ENCODE results near the gene AIFM3. TPM values are rescaled to one million over a fixed set of nuclear protein-coding genes. Genes with fewer than 3 reads are reported as not detected.

Gene AIFM3
- total RNA-seq: under 0.01 TPM

- no peak within 1 kb of the TSS for H3K4me3 ChIP-seq (ENCODE audit: low read length in 3 of 3)
- no peaks in the 10 kb centered on the region for H3K36me3 ChIP-seq (ENCODE audit: control insufficient read depth in 3 of 3, insufficient read depth in 3 of 3, low read length in 3 of 3)
- no peak within 1 kb of the TSS for H3K27ac ChIP-seq (ENCODE audit: low read depth, low read length)
- peaks cover 0 to 5% (median 3%) of the 10 kb centered on the region in 3 donors for H3K4me1 ChIP-seq (ENCODE audit: control insufficient read depth in 3 of 3, insufficient read depth in 3 of 3, low read length in 3 of 3)
- no peak within 1 kb of the TSS for H3K9ac ChIP-seq (ENCODE audit: low read depth in 1 of 3, low read length in 3 of 3)
- H3K9me3 ChIP-seq (ENCODE audit: control insufficient read depth in 3 of 3, low read length in 3 of 3): no peaks in the 10 kb centered on the region
- peaks cover 21 to 30% (median 26%) of the 10 kb centered on the region in 3 donors for H3K27me3 ChIP-seq (ENCODE audit: control insufficient read depth in 3 of 3, insufficient read depth in 3 of 3, low read length in 3 of 3)
Measured at GRCh38 chr22:20966883-20967696, at the start of gene AIFM3. Gene AIFM3 (plus strand): TSS chr22:20967255. CDS start chr22:20967945, 690 bp downstream.

GRCh38 chr22:20918663-20919218 is 48.3 kb upstream of the AIFM3 start:
- Histone ChIP-seq H3K4me3 (ENCODE audit: low read length in 3 of 3) (peak overlapping the region; percentile 79 to 96 (median 95)), H3K36me3 (ENCODE audit: control insufficient read depth in 3 of 3, insufficient read depth in 3 of 3, low read length in 3 of 3) (peaks cover 0 to 3% (median 0%) of the 10 kb centered on the region in 3 donors), H3K27ac (ENCODE audit: low read depth, low read length) (peak overlapping the region; percentile 90), H3K27me3 (ENCODE audit: control insufficient read depth in 3 of 3, insufficient read depth in 3 of 3, low read length in 3 of 3) (no peaks in the 10 kb centered on the region), H3K9me3 (ENCODE audit: control insufficient read depth in 3 of 3, low read length in 3 of 3) (no peaks in the 10 kb centered on the region), H3K4me1 (ENCODE audit: control insufficient read depth in 3 of 3, insufficient read depth in 3 of 3, low read length in 3 of 3) (peaks cover 12 to 25% (median 17%) of the 10 kb centered on the region in 3 donors), H3K9ac (ENCODE audit: low read depth in 1 of 3, low read length in 3 of 3) (peak overlapping the region; percentile 37 to 96 (median 88))

GRCh38 chr22:20919718-20920117 is 47.3 kb upstream of the AIFM3 start:
- Histone ChIP-seq H3K4me1 (ENCODE audit: control insufficient read depth in 3 of 3, insufficient read depth in 3 of 3, low read length in 3 of 3) (peaks cover 12 to 25% (median 17%) of the 10 kb centered on the region in 3 donors), H3K9ac (ENCODE audit: low read depth in 1 of 3, low read length in 3 of 3) (peak overlapping the region in 2 of 3 donors; percentile 50 to 74), H3K27me3 (ENCODE audit: control insufficient read depth in 3 of 3, insufficient read depth in 3 of 3, low read length in 3 of 3) (no peaks in the 10 kb centered on the region), H3K4me3 (ENCODE audit: low read length in 3 of 3) (peak overlapping the region; percentile 62 to 95 (median 79)), H3K9me3 (ENCODE audit: control insufficient read depth in 3 of 3, low read length in 3 of 3) (no peaks in the 10 kb centered on the region), H3K36me3 (ENCODE audit: control insufficient read depth in 3 of 3, insufficient read depth in 3 of 3, low read length in 3 of 3) (peaks cover 0 to 3% (median 0%) of the 10 kb centered on the region in 3 donors), H3K27ac (ENCODE audit: low read depth, low read length) (no peak overlapping the region)

- Histone ChIP-seq H3K36me3 (ENCODE audit: control insufficient read depth in 3 of 3, insufficient read depth in 3 of 3, low read length in 3 of 3) (peaks cover 0 to 3% (median 0%) of the 10 kb centered on the region in 3 donors), H3K4me1 (ENCODE audit: control insufficient read depth in 3 of 3, insufficient read depth in 3 of 3, low read length in 3 of 3) (peaks cover 14 to 29% (median 17%) of the 10 kb centered on the region in 3 donors), H3K27ac (ENCODE audit: low read depth, low read length) (no peak overlapping the region), H3K9me3 (ENCODE audit: control insufficient read depth in 3 of 3, low read length in 3 of 3) (no peaks in the 10 kb centered on the region), H3K27me3 (ENCODE audit: control insufficient read depth in 3 of 3, insufficient read depth in 3 of 3, low read length in 3 of 3) (no peaks in the 10 kb centered on the region), H3K4me3 (ENCODE audit: low read length in 3 of 3) (peak overlapping the region; percentile 3 to 79 (median 77)), H3K9ac (ENCODE audit: low read depth in 1 of 3, low read length in 3 of 3) (peak overlapping the region in 2 of 3 donors; percentile 1 to 47)
Measured at GRCh38 chr22:20920881-20921203, 46.2 kb upstream of the AIFM3 start.

GRCh38 chr22:20922141-20922751 is 44.8 kb upstream of the AIFM3 start:
- H3K27me3 ChIP-seq (ENCODE audit: control insufficient read depth in 3 of 3, insufficient read depth in 3 of 3, low read length in 3 of 3): no peaks in the 10 kb centered on the region
- H3K4me1 ChIP-seq (ENCODE audit: control insufficient read depth in 3 of 3, insufficient read depth in 3 of 3, low read length in 3 of 3): peaks cover 16 to 24% (median 19%) of the 10 kb centered on the region in 3 donors
- no peaks in the 10 kb centered on the region for H3K9me3 ChIP-seq (ENCODE audit: control insufficient read depth in 3 of 3, low read length in 3 of 3)
- H3K36me3 ChIP-seq (ENCODE audit: control insufficient read depth in 3 of 3, insufficient read depth in 3 of 3, low read length in 3 of 3): peaks cover 0 to 3% (median 0%) of the 10 kb centered on the region in 3 donors
- no peak overlapping the region for H3K27ac ChIP-seq (ENCODE audit: low read depth, low read length)
- H3K4me3 ChIP-seq (ENCODE audit: low read length in 3 of 3): no peak overlapping the region
- no peak overlapping the region for H3K9ac ChIP-seq (ENCODE audit: low read depth in 1 of 3, low read length in 3 of 3)

GRCh38 chr22:20926243-20926642 is 40.8 kb upstream of the AIFM3 start:
- Histone ChIP-seq H3K9me3 (ENCODE audit: control insufficient read depth in 3 of 3, low read length in 3 of 3) (no peaks in the 10 kb centered on the region), H3K9ac (ENCODE audit: low read depth in 1 of 3, low read length in 3 of 3) (no peak overlapping the region), H3K4me3 (ENCODE audit: low read length in 3 of 3) (no peak overlapping the region), H3K4me1 (ENCODE audit: control insufficient read depth in 3 of 3, insufficient read depth in 3 of 3, low read length in 3 of 3) (peaks cover 7 to 16% (median 8%) of the 10 kb centered on the region in 3 donors), H3K36me3 (ENCODE audit: control insufficient read depth in 3 of 3, insufficient read depth in 3 of 3, low read length in 3 of 3) (no peaks in the 10 kb centered on the region), H3K27ac (ENCODE audit: low read depth, low read length) (no peak overlapping the region), H3K27me3 (ENCODE audit: control insufficient read depth in 3 of 3, insufficient read depth in 3 of 3, low read length in 3 of 3) (no peaks in the 10 kb centered on the region)

GRCh38 chr22:20927940-20928572 is 39.0 kb upstream of the AIFM3 start:
- Histone ChIP-seq H3K27ac (ENCODE audit: low read depth, low read length) (no peak overlapping the region), H3K36me3 (ENCODE audit: control insufficient read depth in 3 of 3, insufficient read depth in 3 of 3, low read length in 3 of 3) (no peaks in the 10 kb centered on the region), H3K9me3 (ENCODE audit: control insufficient read depth in 3 of 3, low read length in 3 of 3) (no peaks in the 10 kb centered on the region), H3K4me3 (ENCODE audit: low read length in 3 of 3) (no peak overlapping the region), H3K27me3 (ENCODE audit: control insufficient read depth in 3 of 3, insufficient read depth in 3 of 3, low read length in 3 of 3) (no peaks in the 10 kb centered on the region), H3K4me1 (ENCODE audit: control insufficient read depth in 3 of 3, insufficient read depth in 3 of 3, low read length in 3 of 3) (peaks cover 4 to 7% (median 7%) of the 10 kb centered on the region in 3 donors), H3K9ac (ENCODE audit: low read depth in 1 of 3, low read length in 3 of 3) (no peak overlapping the region)

GRCh38 chr22:20928573-20928967 is 38.5 kb upstream of the AIFM3 start:
- H3K4me1 ChIP-seq (ENCODE audit: control insufficient read depth in 3 of 3, insufficient read depth in 3 of 3, low read length in 3 of 3): peaks cover 4 to 7% (median 7%) of the 10 kb centered on the region in 3 donors
- no peaks in the 10 kb centered on the region for H3K36me3 ChIP-seq (ENCODE audit: control insufficient read depth in 3 of 3, insufficient read depth in 3 of 3, low read length in 3 of 3)
- H3K9me3 ChIP-seq (ENCODE audit: control insufficient read depth in 3 of 3, low read length in 3 of 3): no peaks in the 10 kb centered on the region
- H3K4me3 ChIP-seq (ENCODE audit: low read length in 3 of 3): no peak overlapping the region
- H3K9ac ChIP-seq (ENCODE audit: low read depth in 1 of 3, low read length in 3 of 3): no peak overlapping the region
- H3K27me3 ChIP-seq (ENCODE audit: control insufficient read depth in 3 of 3, insufficient read depth in 3 of 3, low read length in 3 of 3): no peaks in the 10 kb centered on the region
- no peak overlapping the region for H3K27ac ChIP-seq (ENCODE audit: low read depth, low read length)

GRCh38 chr22:20930004-20930403 is 37.1 kb upstream of the AIFM3 start:
- Histone ChIP-seq H3K27ac (ENCODE audit: low read depth, low read length) (no peak overlapping the region), H3K4me1 (ENCODE audit: control insufficient read depth in 3 of 3, insufficient read depth in 3 of 3, low read length in 3 of 3) (peaks cover 4 to 7% (median 7%) of the 10 kb centered on the region in 3 donors), H3K4me3 (ENCODE audit: low read length in 3 of 3) (no peak overlapping the region), H3K36me3 (ENCODE audit: control insufficient read depth in 3 of 3, insufficient read depth in 3 of 3, low read length in 3 of 3) (peaks cover 5 to 6% (median 5%) of the 10 kb centered on the region in 3 donors), H3K9me3 (ENCODE audit: control insufficient read depth in 3 of 3, low read length in 3 of 3) (no peaks in the 10 kb centered on the region), H3K9ac (ENCODE audit: low read depth in 1 of 3, low read length in 3 of 3) (no peak overlapping the region), H3K27me3 (ENCODE audit: control insufficient read depth in 3 of 3, insufficient read depth in 3 of 3, low read length in 3 of 3) (no peaks in the 10 kb centered on the region)

All from skeletal muscle tissue (tissue), 4 donors.